CD4-positive, alpha-beta T cell (primary cell): ENCODE results near the gene M1AP. TPM values are rescaled to one million over a fixed set of nuclear protein-coding genes. Genes with fewer than 3 reads are reported as not detected.

Source experiments
- ATAC-seq: fragments of 200-7000 bp; cut with Tn5 transposase; one replicate; pipeline ENCODE4 v1.10.0; 2022; ENCODE audit warnings: mild to moderate bottlenecking; ENCODE audit not compliant: poor library complexity
- CTCF ChIA-PET: fragments of 350-600 bp; sonication (Branson Sonifier 250); formaldehyde crosslinking; loops from one replicate; lab custom pipeline; 2021; ENCODE audit warnings: antibody characterized with exemption, inconsistent platforms; lab: Charles Lee
- POLR2A ChIA-PET: fragments of 350-600 bp; sonication (Branson Sonifier 250); formaldehyde crosslinking; loops from one replicate; lab custom pipeline; 2021; ENCODE audit warnings: antibody characterized with exemption, inconsistent platforms; lab: Charles Lee
- DNase-seq, 14 experiments: peaks; one replicate each; pipeline ENCODE4 v3.0.0-alpha.2; 2013 to 2020; ENCODE audit warnings: mixed read lengths in 2 of 14
- H3K27ac ChIP-seq, 2 donors: one replicate each; pipeline versions ENCODE4 v1.5.1 to v1.7.0; 2013; ENCODE audit warnings: low read length in 2 of 2, low read depth in 1 of 2, mild to moderate bottlenecking in 1 of 2
- H3K27me3 ChIP-seq, 2 experiments: 1 replicate in 1 of 2; 2 replicates in 1 of 2; pipeline versions ENCODE4 v1.6.1 to v1.7.0; 2013; ENCODE audit warnings: low read length in 2 of 2, control low read depth in 1 of 2, mild to moderate bottlenecking in 1 of 2, moderate library complexity in 1 of 2; ENCODE audit not compliant: insufficient read depth in 2 of 2, control insufficient read depth in 1 of 2
- H3K36me3 ChIP-seq: one replicate; pipeline ENCODE4 v1.6.1; 2013; ENCODE audit warnings: low read length, control low read depth; ENCODE audit not compliant: insufficient read depth
- H3K4me1 ChIP-seq: one replicate; pipeline ENCODE4 v1.6.1; 2013; ENCODE audit warnings: low read length, control low read depth; ENCODE audit not compliant: insufficient read depth
- H3K4me3 ChIP-seq: one replicate; pipeline ENCODE4 v1.5.1; 2013; ENCODE audit warnings: mild to moderate bottlenecking, low read length, moderate library complexity
- H3K9me3 ChIP-seq, 2 experiments: 1 replicate in 1 of 2; 2 replicates in 1 of 2; pipeline versions ENCODE4 v1.6.1 to v1.7.0; 2013; ENCODE audit warnings: low read length in 2 of 2, mild to moderate bottlenecking in 2 of 2, control low read depth in 1 of 2, moderate library complexity in 1 of 2; ENCODE audit not compliant: control insufficient read depth in 1 of 2, insufficient read depth in 1 of 2
- H3K27ac Mint-ChIP-seq: one replicate; pipeline ENCODE4 v1.8.0; 2020; ENCODE audit warnings: mixed read lengths
- H3K27me3 Mint-ChIP-seq: one replicate; pipeline ENCODE4 v1.8.0; 2021; ENCODE audit warnings: mixed read lengths
- H3K36me3 Mint-ChIP-seq: one replicate; pipeline ENCODE4 v1.8.0; 2021; ENCODE audit warnings: low read depth, mixed read lengths
- H3K4me1 Mint-ChIP-seq: one replicate; pipeline ENCODE4 v1.8.0; 2021; ENCODE audit warnings: low read depth, mixed read lengths
- H3K4me3 Mint-ChIP-seq: one replicate; pipeline ENCODE4 v1.8.0; 2020; ENCODE audit warnings: mild to moderate bottlenecking, mixed read lengths
- H3K9me3 Mint-ChIP-seq: one replicate; pipeline ENCODE4 v1.8.0; 2020; ENCODE audit warnings: mixed read lengths
- CTCF ChIP-seq: fragments of 200-600 bp; IDR thresholded peaks from one replicate; pipeline ENCODE4 v1.8.0; 2022; ENCODE audit warnings: antibody characterized with exemption, mild to moderate bottlenecking
- intact Hi-C, 2 experiments: fragments of 100-400 bp; cut with DNase I in 1 of 2; cut with micrococcal nuclease in 1 of 2; formaldehyde crosslinking; loops; one replicate each; pipeline versions ENCODE4 v1.15.1 to v1.9.0; 2023 to 2025; cut with DNase I, micrococcal nuclease
- total RNA-seq, 174 experiments: library from RNA in 2 of 174; stranded (reverse) in 2 of 174; gene quantifications; one replicate each; pipeline ENCODE4 v1.2.3 and lab custom pipeline; 2021 to 2026

Gene M1AP
- total RNA-seq, 2 experiments from 2014 or later, result not detected

- CTCF ChIA-PET, result no interaction called here
- DNase-seq, result no peak
Measured at GRCh38 chr2:74538881-74539339, 109.2 kb downstream of the M1AP start.

GRCh38 chr2:74537140-74537539 lies 111.0 kb downstream of the M1AP start:
- no peak for ATAC-seq
- H3K4me3 Mint-ChIP-seq, result no peak overlapping the region
- TF ChIP-seq CTCF, result no peak
- Histone ChIP-seq H3K9me3 (no peaks in the 10 kb centered on the region), H3K4me1 (no peaks in the 10 kb centered on the region), H3K36me3 (peaks cover 10% of the 10 kb centered on the region), H3K27me3 (peaks cover 14 to 18% of the 10 kb centered on the region in 2 experiments), H3K4me3 (no peak overlapping the region), H3K27ac (no peak overlapping the region)
- H3K9me3 Mint-ChIP-seq, result no peaks in the 10 kb centered on the region
- ChIA-PET CTCF (no interaction called here), POLR2A (no interaction called here)
- peaks cover 4% of the 10 kb centered on the region for H3K36me3 Mint-ChIP-seq
- no peak for DNase-seq
- peaks cover 32% of the 10 kb centered on the region for H3K27me3 Mint-ChIP-seq
- no peak overlapping the region for H3K27ac Mint-ChIP-seq
- intact Hi-C loops, result loop anchor here (10.0 kb wide), 2 partner anchors 142 to 712 kb away; partner anchors contain the start of gene STAMBP (in 1 of the 2)
- peaks cover 4% of the 10 kb centered on the region for H3K4me1 Mint-ChIP-seq

More at GRCh38 chr2:74538881-74539339, 109.2 kb downstream of the M1AP start:
- no peak for TF ChIP-seq CTCF
- Mint-ChIP-seq H3K4me3 (no peak overlapping the region), H3K27ac (no peak overlapping the region), H3K27me3 (peaks cover 45% of the 10 kb centered on the region), H3K4me1 (no peaks in the 10 kb centered on the region), H3K36me3 (no peaks in the 10 kb centered on the region), H3K9me3 (no peaks in the 10 kb centered on the region)
- Histone ChIP-seq H3K4me3 (no peak overlapping the region), H3K4me1 (no peaks in the 10 kb centered on the region), H3K9me3 (no peaks in the 10 kb centered on the region), H3K36me3 (no peaks in the 10 kb centered on the region), H3K27me3 (peaks cover 14 to 22% of the 10 kb centered on the region in 2 experiments), H3K27ac (no peak overlapping the region)
- no peak for ATAC-seq
- POLR2A ChIA-PET, result no interaction called here
- intact Hi-C loops, result loop anchor here (10.0 kb wide), 2 partner anchors 144 to 714 kb away; partner anchors contain the start of gene STAMBP (in 1 of the 2)

GRCh38 chr2:74536166-74536950 lies 111.8 kb downstream of the M1AP start:
- Mint-ChIP-seq H3K9me3 (no peaks in the 10 kb centered on the region), H3K4me1 (peaks cover 10% of the 10 kb centered on the region), H3K4me3 (no peak overlapping the region), H3K36me3 (peaks cover 6% of the 10 kb centered on the region), H3K27ac (no peak overlapping the region), H3K27me3 (peaks cover 29% of the 10 kb centered on the region)
- H3K9me3 ChIP-seq, result no peaks in the 10 kb centered on the region
- no peak for DNase-seq
- no peak overlapping the region for H3K27ac ChIP-seq
- no peak for ATAC-seq
- peaks cover 11% of the 10 kb centered on the region for H3K36me3 ChIP-seq
- intact Hi-C loops, result loop anchor here (10.0 kb wide), 2 partner anchors 142 to 712 kb away; partner anchors contain the start of gene STAMBP (in 1 of the 2)
- CTCF ChIA-PET, result no interaction called here
- no peak overlapping the region for H3K4me3 ChIP-seq
- peaks cover 5% of the 10 kb centered on the region for H3K4me1 ChIP-seq
- TF ChIP-seq CTCF, result no peak
- POLR2A ChIA-PET, result no interaction called here
- peaks cover 14 to 18% of the 10 kb centered on the region in 2 experiments for H3K27me3 ChIP-seq
